Upper lobe of left lung (tissue), 4 donors: ENCODE results near the gene MN1.

Experiments used
- POLR2A ChIP-seq, 4 donors: fragments of 450-650 bp; IDR thresholded peaks; one replicate each; pipeline ENCODE4 v1.5.1; 2016 to 2017; ENCODE audit warnings: antibody characterized with exemption in 4 of 4, mild to moderate bottlenecking in 2 of 4
- POLR2AphosphoS5 ChIP-seq, 2 donors: sonication (generic); formaldehyde crosslinking; IDR thresholded peaks; one replicate each; pipeline ENCODE4 v1.5.1; 2017; ENCODE audit warnings: antibody characterized with exemption in 2 of 2
- TF ChIP-seq, protein P1 (sequence below), 6 experiments: fragments of 450-650 bp in 4 of 6; fragments of 200-600 bp in 2 of 6; sonication (generic) in 2 of 6; IDR thresholded peaks; one replicate each; pipeline ENCODE4 v1.5.1; 2016 to 2019; ENCODE audit warnings: antibody characterized with exemption in 6 of 6

DNA sequence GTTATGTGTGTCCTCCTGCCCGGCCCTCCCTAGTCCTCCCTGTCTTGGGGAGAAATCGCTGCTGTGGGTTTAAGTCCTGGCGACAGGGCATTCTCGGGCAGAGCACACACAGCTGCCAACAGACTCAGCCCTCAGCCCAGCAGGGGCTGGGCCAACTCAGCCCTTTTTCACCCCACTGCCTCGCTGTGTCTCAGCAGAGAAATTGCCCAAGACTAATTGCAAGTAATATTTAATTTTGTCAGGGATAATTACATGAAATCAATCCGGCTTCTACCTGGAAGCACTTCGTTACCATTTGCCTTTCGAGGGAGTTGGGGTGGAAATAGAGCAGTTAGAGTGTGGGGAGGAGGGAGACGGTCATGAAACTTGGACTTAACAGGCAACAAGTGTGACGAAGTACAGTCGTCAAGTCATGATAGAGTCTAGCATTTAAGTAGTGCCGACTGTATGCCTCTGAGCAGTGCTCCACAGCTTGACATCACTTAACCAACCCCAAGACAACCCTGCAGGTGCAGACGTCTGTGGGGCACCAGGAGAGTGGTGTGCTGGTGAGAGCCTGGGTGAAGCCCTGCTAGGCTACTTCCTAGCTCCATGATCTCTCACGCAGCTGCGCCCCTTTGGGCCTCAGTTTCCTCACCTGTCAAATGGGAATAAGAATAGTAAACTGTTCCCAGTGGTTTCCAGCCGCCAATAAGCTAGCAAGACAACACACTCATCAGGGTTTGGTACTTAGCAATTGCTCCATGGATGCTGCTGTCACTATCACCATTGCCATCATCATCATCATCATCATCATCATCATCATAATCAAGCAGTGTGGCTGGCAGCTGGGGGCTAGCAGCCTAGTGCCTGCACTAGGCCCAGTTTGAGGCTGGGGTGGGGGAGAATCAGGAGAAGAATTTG lies 29.2 kb downstream of the MN1 start:
- TF ChIP-seq, protein P1, sequence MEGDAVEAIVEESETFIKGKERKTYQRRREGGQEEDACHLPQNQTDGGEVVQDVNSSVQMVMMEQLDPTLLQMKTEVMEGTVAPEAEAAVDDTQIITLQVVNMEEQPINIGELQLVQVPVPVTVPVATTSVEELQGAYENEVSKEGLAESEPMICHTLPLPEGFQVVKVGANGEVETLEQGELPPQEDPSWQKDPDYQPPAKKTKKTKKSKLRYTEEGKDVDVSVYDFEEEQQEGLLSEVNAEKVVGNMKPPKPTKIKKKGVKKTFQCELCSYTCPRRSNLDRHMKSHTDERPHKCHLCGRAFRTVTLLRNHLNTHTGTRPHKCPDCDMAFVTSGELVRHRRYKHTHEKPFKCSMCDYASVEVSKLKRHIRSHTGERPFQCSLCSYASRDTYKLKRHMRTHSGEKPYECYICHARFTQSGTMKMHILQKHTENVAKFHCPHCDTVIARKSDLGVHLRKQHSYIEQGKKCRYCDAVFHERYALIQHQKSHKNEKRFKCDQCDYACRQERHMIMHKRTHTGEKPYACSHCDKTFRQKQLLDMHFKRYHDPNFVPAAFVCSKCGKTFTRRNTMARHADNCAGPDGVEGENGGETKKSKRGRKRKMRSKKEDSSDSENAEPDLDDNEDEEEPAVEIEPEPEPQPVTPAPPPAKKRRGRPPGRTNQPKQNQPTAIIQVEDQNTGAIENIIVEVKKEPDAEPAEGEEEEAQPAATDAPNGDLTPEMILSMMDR (IDR thresholded peaks at IDR 0.05), result no peak
- TF ChIP-seq POLR2A (IDR thresholded peaks at IDR 0.05) (no peak), POLR2AphosphoS5 (IDR thresholded peaks at IDR 0.05) (no peak)
